A204.1 (cell line): ENCODE data around the gene ARPIN.
"Not testable (repeated sequence)": the region's sequence is repeated elsewhere in the genome, so short reads cannot be mapped to it uniquely, and the experiment has no call there.

Source experiments
- FAIRE-seq: peaks from 2 replicates; lab custom pipeline; 2012; peaks lifted over from hg19 to GRCh38; lab: Jason Lieb, UNC

ARPIN gene

DNA sequence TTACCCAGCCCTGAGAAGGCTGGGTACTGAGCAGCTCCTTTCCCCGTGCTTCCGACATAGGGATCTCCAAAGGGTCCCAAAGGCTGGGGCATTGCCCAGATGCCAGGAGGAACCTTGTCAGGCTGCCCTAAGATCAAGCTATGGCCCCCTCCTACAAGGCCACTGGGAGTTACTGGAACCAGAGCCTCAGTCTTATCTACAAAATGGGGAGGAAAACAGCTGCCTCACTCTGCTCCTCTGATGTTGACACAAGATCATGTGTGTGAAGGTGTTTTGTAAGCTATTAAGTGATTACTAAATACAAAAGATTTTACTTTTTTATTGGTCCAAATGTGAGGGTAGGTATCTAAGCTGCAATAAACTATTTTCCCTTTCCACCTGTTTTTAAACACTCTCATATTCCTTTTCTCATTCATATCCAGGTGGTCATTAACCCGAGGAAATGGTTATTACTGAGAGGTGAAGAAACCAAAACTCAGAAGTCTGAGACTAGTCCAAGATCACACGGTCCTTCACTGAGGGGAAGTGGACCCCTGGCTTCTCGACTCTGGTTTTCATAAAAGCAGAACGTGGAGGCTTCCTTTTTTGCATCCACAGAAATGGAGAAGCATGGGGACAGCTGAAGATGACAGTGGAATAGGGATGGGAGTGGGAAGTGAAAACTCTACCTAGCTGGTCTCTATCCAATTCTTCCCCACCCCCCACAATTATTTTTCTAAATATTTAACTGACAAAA lies 1.7 kb downstream of the ARPIN start:
- no peak for FAIRE-seq

DNA sequence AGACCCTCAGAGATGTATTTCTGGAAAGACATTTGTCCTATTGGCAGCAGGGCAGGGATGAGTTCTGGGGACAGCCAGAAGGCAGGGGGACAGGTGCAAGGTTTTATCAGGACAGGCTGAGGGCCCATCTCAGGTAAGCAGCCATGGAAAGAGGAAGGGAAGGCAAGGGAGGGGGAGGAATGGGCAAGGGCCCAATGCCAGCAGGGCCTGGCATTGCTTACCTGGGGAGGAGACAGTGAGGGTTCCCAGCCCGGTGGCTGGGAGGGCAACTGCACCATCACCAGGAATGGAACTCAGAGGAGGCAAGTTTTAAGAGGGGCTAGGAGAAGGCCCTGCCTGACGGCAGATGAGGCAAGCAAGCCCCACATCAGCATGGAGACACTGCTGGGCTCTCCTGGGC lies 3.1 kb downstream of the ARPIN start:
- FAIRE-seq: no peak

DNA sequence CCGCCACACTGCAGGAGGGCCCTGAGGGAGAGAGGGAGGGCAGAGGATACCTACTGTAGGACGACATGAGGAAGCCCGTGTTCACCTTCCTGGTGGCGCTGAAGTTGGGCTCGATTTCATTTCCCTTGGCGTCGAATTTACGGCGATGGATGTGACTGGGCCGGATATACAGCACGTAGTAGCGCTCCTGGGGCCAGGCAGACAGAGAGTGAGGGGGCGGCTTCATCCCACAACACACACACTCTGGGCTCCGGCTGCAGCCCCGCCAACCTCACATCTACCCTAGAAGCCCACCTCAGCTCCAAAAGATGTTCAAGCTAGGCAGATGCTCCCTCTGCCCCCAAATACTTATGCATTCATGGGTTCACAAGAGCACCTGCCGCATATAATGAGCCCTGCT lies 4.5 kb downstream of the ARPIN start:
- FAIRE-seq: no peak

DNA sequence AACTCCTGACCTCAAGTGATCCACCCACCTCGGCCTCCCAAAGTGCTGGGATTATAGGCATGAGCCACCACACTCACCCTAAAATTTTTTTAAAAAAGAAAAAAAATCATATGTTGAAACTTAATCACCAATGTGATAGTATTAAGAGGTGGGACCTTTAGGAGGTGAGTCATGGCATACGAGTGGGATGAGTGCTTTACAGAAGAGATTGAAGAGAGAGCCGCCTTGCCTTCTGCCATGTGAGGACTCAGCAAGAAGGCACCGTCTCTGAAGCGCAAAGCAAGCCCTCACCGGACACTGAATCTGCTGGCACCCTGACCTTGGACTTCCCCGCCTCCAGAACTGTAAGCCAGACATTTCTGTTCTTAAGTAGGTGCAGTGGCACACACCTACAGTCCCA lies 5.5 kb downstream of the ARPIN start:
- FAIRE-seq: no peak

DNA sequence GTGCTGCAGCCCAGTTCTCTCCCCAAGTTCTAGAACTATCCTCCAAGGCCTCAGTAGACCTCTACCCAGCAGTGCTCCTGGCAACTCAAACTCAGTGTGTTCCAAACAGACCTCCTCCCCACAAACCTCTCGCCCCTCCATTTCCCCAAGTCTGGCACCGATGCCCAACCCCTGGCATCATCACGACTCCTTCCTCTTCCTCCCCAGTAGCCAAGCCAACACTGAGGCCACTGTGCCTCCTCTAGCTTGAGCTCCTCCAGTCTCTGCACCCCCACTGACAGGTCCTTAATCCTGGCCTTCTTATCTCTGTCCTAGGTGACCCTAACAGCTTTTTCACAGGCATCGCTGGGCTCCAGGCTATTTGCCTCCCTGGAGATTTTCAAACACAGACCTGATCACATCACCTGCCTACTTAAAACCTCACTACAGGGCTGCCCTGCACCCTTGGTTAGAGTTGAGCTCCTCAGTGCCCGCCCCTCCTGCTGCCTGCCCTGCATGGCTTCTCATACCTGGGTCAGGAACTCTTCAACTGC lies 6.8 kb downstream of the ARPIN start:
- no peak for FAIRE-seq

DNA sequence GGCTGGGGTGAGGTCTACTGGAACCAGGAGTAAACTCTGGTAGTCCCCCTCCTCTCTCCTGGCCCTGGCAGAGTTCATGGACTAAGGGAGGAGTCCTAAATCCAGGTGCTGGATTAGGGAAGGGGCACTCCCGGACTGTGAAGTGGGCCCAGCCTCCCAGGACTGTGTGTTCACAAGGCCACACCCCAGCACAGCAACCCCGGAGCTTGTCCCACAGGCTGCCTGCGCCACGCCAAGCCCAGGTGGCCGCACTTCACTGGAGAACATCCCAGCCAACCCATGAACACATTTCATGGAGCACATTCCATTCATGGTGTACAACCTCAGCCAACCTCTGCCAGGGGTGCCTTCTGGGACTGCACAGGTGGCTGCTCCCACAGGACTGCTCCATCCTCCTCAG lies 8.2 kb downstream of the ARPIN start:
- FAIRE-seq: no peak

DNA sequence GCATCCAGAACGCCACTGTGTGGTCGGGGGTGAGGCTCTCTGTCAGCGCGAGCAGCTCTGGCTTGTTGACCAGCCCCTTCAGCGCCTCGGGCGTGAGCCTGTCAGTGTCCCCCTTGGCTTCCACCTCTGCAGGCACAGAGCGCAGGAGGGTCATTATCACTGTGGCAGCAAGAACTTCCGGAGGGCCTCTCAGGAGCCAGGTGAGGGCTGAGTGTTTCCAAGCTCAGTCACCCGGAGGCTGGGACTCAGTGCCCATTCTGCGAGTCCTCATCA lies 9.0 kb downstream of the ARPIN start:
- no peak for FAIRE-seq

DNA sequence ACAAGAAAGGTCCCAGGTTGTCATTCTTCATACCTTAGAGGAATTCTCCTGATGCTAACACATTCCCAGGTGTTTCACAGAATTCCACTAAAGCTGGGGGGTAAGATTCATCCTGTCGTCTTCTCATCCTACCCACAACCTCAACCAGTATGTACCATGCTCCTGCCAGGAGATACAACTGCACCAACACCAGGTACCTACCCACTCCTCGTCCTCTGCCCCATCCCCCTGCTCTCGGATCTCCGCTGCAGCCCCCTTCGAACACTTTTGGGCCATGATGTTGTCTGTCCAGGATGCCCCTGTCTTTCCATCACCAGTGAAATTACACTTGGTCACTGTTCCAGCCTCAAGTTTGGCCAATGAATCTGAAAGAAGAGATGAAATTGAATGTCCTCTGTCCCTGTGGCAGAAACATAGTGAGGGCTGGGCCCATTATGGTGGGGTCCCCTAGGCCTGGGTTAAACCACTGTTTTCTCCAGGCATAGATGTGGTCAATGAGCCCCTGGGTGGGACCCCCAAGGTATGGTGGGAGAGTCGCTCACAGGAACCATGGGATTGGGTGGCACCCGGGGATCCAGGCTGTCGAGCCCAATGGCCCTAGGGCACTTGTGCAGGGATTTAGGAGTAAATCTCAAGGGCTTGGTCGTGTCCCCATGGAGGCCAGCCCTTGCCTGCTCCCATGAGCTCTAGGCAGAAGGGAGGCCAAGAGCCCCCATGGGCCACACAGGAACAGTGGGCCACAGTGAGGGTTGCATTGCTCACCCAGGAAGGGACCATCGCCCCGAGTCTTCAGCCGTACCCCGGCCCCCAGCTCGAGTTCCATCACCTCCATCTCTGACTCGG lies 9.5 kb downstream of the ARPIN start:
- FAIRE-seq: no peak

DNA sequence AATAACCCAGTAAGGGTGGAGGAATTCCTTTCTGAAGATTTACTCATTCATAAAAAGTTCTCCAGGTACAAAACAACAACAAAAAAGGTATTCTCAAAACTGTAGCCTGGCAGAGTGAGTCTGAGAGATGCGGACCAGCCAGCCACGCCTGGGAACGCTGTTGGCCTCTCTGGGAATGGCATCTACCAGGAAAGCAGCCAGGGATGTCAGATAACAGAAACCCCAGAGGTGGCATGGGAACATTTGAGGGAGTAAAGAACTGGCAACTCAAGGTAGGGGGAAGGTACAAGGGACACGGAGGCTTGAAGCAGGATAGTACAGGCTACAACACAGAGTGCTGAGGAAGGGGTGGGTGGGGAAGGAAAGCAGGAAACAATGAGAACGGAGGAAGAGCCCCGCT lies 11.9 kb downstream of the ARPIN start:
- no peak for FAIRE-seq

DNA sequence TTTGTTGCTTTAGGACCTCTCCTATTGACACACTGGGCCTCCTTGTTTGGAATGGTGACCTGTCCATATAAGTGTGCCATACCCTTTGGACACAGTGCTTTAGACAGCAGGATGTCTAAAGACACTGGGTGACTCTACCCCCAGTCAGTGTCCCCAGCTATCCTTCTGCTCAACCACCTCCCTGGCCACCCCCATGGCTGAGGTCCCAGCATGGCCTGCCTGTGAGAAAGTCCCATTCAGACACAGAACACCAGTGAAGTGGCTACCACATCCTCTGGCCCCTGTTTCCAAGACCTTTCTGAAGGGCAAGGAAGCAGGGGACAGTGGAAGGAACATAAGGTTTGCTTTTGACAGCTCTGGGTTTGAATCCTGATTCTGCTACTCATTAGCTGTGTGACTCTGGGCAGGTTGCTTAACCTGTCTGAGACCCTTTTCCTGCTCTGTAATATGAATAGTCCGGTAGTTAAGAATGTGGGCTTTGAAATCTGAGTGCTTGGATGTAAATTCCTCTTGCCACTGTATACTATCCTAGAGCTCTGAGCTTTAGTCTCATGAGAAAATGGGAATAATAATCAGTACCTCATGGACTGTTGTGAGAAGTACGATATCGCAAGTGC lies 12.7 kb downstream of the ARPIN start:
- no peak for FAIRE-seq

DNA sequence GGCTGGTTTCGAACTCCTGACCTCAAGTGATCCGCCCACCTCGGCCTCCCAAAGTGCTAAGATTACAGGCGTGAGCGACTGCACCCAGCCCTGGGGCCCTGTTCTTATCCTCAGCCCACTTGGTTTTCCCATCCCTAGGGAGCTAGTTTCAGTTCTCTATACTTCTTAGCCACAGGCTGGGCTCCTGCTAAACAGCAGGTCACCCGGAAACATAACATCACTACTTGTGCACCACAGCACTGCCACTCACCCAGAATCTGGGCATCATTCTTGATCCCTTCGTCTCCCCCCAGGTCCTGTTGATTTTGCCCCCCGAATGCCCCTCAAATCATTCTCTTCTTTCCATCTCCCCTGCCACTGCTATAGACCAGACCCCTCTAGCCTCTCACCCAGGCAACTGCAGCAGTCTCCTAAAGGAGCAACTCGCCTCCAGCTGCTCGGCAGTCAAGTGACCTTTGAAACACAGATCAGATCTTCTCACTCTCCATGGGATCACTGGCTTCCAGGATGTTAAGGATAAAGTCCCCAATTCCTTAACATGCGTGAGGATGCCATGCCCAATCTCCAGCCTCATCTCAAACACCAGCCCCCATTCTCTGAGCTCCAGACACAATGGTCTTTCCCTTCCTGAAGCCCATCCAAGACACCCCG lies 13.3 kb downstream of the ARPIN start:
- FAIRE-seq: no peak

DNA sequence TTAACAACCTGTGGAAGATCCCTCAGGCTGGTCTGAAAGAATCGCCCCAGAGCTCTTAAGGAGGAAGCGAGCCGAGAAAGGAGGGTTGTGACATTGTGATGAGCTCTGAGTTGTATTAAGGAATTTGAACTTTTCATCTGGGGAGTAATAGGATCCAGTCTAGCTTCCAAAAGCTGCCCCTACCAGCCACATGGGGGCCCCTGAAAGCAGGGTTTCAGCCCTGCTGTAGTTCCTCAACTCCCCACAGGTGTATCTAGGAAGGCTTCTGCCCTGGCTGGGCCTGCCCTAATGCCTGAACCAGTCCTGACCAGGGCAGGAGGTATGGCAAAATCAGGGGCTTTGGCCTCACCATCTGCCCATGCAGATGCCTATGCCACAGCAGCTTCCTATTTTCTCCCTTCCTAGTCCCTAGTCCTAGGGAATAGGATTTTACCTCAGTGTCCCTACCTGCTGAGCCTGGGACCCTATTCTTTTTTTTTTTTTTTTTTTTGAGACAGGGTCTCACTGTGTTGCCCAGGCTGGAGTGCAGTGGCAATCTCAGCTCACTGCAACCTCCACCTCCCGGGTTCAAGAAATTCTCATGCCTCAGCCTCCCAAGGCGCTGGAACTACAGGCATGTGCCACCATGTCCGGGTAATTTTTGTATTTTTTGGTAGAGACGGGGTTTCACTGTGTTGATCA lies 14.0 kb downstream of the ARPIN start:
- no peak for FAIRE-seq

DNA sequence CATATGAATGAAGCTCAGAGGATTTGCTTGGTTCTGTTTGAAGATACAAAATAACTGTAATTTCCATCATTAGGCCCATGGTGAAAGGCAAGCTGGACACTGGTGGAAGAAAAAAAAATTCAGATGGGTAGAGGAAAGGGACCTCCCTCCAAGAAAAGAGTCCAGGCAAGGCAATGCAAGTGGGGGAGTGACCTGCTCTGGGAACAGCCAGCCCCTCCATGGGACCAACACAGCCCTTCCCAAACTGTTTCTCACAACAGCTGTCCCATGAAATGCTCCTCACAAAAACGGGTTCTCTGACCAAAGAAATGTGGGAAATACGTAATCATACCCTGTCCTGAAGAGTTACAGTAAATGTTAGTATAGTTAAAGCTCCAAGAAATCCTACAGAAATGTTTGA lies 14.6 kb downstream of the ARPIN start:
- no peak for FAIRE-seq

DNA sequence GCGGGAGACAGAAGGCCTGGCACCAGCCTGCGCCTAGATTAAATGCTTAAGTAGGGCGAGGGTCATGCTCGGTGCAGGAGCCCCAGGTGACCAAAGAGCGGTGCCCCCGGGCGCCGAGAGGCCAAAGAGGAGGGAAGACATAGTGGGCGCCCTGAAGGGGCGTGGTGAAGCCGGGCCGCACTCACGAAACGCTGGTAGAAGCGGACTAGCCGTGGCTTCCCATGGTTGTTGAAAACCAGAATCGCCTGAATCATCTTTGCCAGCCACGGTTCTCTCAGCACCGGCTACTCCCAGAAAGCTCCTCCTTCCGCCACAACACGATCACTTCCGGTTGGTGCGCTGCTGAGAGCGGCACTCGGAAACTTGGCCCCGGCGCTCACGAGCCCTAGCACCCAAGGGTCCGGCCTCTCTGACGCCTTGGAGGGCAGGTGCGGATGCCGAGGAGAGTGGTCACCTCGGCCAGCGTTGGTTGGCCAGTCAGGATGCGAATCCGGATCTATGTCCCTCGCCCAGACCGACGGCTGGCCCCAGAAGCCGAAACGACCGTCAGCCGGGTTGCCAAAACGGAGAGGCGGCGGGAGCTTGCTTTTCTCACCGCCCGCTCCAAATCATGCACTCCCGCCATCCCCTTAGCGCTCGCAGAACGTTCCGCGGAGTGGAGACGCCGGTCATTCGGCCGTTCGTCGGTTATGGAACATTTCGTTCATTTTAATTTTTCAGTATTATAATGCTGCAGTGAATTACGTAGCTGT lies 18.9 kb downstream of the ARPIN start, which contains the start of gene AP3S2:
TSS of gene AP3S2 (minus strand) at position 299 of the 752 bp plus-strand sequence. CDS start at position 254, 45 bp downstream.
- FAIRE-seq: peak; percentile 43

DNA sequence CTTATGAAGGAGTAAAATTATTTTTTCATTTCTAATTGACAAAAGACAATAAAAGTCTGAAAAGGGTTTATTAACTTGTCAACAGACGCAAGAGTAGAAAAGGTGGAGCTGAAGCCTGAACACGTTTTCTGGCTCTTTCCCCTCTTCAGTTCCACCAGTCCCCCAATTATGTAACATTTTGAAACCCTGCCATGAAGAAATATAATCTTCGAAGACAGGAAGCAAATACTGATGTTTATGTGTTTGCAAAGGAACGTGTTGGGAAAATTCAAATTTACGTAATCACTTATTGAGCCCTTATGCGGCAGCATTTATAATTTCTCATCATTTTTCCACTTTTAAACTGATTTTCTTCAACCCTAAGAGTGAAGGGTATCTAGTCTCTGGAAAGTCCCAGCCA lies 19.7 kb downstream of the ARPIN start:
- no peak for FAIRE-seq

DNA sequence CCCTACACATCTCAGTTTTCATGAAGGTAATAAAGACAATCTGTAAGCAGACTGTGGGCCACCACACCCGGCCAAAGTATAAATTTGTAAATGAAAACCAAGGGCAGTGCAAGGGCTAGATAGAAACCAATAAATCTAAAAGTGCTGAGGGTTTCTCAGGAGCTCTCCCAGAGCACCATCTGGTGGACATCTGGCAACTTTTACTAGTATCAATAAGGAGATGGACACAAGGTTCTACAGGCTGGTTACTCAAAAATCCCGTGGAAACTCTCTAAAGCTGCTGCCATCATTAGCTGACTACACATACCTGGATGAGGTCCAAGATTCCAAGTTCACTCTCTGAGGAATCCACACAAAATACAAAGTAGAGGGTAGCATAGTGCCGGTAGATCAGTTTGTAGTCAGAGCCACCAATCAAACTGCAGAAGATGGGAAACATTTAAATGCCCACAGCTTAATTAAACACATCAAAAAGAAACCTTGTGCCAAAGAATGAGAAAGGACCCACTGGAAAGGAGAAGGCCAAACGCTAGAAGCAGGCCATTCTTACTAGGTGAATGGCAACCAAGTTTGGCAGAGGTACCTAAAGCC lies 24.4 kb downstream of the ARPIN start:
- peak; percentile 54 for FAIRE-seq

DNA sequence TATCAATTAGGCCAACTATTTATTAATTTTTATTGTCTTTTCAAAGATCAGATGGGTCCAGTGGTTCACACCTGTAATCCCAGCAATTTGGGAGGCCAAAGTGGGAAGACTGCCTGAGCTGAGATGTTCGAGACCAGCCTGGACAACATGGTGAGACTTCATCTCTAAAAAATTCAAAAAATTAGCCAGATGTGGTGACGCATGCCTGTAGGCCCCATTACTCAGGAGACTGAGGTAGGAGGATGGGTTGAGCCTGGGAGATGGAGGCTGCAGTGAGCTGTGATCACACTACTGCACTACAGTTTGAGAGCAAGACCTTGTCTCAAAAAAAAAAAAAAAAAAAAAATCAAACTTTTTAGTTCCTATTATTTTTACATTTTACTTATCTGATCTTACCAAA lies 27.1 kb downstream of the ARPIN start:
- no peak for FAIRE-seq

DNA sequence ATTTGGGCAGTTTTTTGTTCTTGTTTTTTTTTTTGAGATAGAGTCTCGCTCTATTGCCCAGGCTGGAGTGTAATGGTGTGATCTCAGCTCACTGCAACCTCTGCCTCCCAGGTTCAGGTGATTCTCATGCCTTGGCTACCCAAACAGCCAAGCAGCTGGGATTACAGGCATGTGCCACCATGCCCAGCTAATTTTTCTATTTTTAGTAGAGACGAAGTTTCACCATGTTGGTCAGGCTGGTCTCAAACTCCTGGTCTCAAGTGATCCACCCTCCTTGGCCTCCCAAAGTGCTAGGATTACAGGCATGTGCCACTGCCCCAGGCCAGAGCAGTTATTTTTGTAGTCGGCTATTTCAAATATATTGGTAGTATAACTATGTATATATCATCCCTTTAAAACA lies 27.6 kb downstream of the ARPIN start:
- not testable (repeated sequence) for FAIRE-seq

DNA sequence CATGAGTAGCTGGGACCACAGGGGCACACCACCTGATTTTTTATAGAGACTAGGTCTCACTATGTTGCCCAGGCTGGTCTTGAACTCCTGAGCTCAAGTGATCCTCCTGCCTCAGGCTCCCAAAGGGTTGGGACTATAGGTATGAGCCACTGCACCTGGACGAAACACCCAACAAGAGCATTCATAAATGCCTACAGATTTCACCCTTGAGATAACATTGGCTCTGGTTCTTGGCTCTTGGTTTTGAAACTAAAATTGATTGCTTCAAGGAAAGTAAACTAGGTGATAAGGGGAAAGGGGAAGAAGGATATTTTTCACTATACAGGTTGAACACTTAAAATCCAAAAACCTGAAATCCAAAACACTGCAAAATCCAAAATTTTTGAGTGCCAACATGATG lies 29.2 kb downstream of the ARPIN start:
- no peak for FAIRE-seq

DNA sequence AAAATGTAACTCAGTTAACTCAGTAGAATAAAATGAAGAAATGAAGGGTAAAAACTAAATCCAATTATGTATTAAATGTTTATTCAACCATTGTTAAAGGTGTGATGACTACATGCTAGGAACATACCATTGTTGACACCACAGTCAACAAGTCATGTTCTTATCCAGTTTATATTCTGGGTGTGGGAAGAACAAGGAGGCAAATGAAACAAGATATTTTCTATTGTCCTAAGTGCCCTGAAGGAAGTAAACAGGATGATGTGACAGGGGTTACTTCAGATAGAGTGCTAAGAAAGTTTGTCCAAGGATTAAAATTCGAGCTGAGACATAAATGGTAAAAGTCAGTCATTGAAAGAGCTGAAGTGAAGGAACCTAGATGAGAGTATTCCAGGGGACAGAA lies 32.0 kb downstream of the ARPIN start:
- no peak for FAIRE-seq

DNA sequence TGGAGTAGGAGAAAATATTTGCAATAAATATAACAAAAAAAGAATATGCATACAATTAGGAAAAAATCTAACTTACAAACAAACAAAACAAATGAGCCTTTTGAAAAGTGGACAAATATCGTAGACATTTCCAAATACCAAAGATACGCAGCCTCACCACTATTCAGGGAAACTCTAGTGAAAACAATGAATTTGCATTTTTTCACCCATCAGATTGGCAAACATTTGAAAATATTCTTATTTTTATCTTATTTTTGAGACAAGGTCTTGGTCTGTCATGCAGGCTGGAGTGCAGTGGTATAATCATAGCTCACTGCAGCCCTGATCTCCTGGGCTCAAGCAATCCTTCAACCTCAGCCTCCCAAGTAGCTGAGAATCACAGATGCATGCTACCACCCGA lies 34.4 kb downstream of the ARPIN start:
- no peak for FAIRE-seq
